Large intestine (tissue), 3 donors: Measurements from ENCODE around the gene FARP1. TPM values are rescaled to one million over a fixed set of nuclear protein-coding genes. Genes with fewer than 3 reads are reported as not detected.

Experiments
- DNase-seq, 2 donors: peaks; one replicate each; pipeline versions ENCODE4 v3.0.0 to v3.0.0-alpha.2; 2013
- H3K27ac ChIP-seq: one replicate; pipeline ENCODE4 v1.5.1; 2013; ENCODE audit warnings: low read length
- H3K27me3 ChIP-seq: 2 replicates; pipeline ENCODE4 v1.6.1; 2013; ENCODE audit warnings: low read length; ENCODE audit not compliant: control insufficient read depth, insufficient read depth
- H3K36me3 ChIP-seq: 2 replicates; pipeline ENCODE4 v1.6.1; 2013; ENCODE audit warnings: low read length; ENCODE audit not compliant: control insufficient read depth, insufficient read depth
- H3K4me1 ChIP-seq: one replicate; pipeline ENCODE4 v1.6.1; 2013; ENCODE audit warnings: low read length; ENCODE audit not compliant: control insufficient read depth, insufficient read depth
- H3K4me3 ChIP-seq: one replicate; pipeline ENCODE4 v1.5.1; 2013; ENCODE audit warnings: low read length
- H3K9me3 ChIP-seq: one replicate; pipeline ENCODE4 v1.6.1; 2013; ENCODE audit warnings: mild to moderate bottlenecking, low read depth, low read length, moderate library complexity; ENCODE audit not compliant: control insufficient read depth
- WGBS: methylation state at CpG from one replicate; pipeline ENCODE4 v1.1.5; 2013; ENCODE audit warnings: low lambda C conversion rate; ENCODE audit not compliant: insufficient coverage; 5-methylcytosine and 5-hydroxymethylcytosine counted together
- polyA plus RNA-seq: library from polyadenylated mRNA; unstranded; fragments of 120-200 nt; gene quantifications from one replicate; pipeline ENCODE4 v1.2.1, GENCODE V29; 2013

The FARP1 gene
- polyA plus RNA-seq, 1 donor, result 27.6 TPM

GRCh38 chr13:98478189-98479129, 335.6 kb downstream of the FARP1 start:
- Histone ChIP-seq H3K4me3 (no peak overlapping the region), H3K4me1 (peaks cover 49% of the 10 kb centered on the region), H3K36me3 (peaks cover 34% of the 10 kb centered on the region), H3K27ac (no peak overlapping the region), H3K27me3 (no peaks in the 10 kb centered on the region), H3K9me3 (no peaks in the 10 kb centered on the region)
- 100% methylated on average over 1 of the region's 16 CpGs for WGBS
- DNase-seq, result no peak

GRCh38 chr13:98479496-98480003, 336.7 kb downstream of the FARP1 start:
- Histone ChIP-seq H3K27ac (no peak overlapping the region), H3K27me3 (no peaks in the 10 kb centered on the region), H3K9me3 (no peaks in the 10 kb centered on the region), H3K36me3 (peaks cover 28% of the 10 kb centered on the region), H3K4me1 (peaks cover 49% of the 10 kb centered on the region), H3K4me3 (no peak overlapping the region)
- no peak for DNase-seq
- no CpG with 5 or more reads among the region's 8 CpGs for WGBS

- peak overlapping the region; percentile 29 for H3K27ac ChIP-seq
- peak in 1 of 2 donors; percentile 41 for DNase-seq
- peaks cover 22% of the 10 kb centered on the region for H3K36me3 ChIP-seq
- no peaks in the 10 kb centered on the region for H3K27me3 ChIP-seq
- WGBS, result no CpG with 5 or more reads among the region's 15 CpGs
- no peak overlapping the region for H3K4me3 ChIP-seq
- H3K4me1 ChIP-seq, result peaks cover 53% of the 10 kb centered on the region
- H3K9me3 ChIP-seq, result no peaks in the 10 kb centered on the region
Observed at GRCh38 chr13:98480915-98481877, 338.3 kb downstream of the FARP1 start.

GRCh38 chr13:98482476-98483444, 339.9 kb downstream of the FARP1 start:
- H3K27ac ChIP-seq, result peak overlapping the region; percentile 98
- no peaks in the 10 kb centered on the region for H3K9me3 ChIP-seq
- H3K36me3 ChIP-seq, result peaks cover 22% of the 10 kb centered on the region
- H3K4me3 ChIP-seq, result no peak overlapping the region
- H3K27me3 ChIP-seq, result no peaks in the 10 kb centered on the region
- DNase-seq, result no peak
- H3K4me1 ChIP-seq, result peaks cover 51% of the 10 kb centered on the region
- WGBS, result 100% methylated on average over 1 of the region's 28 CpGs

- peaks cover 48% of the 10 kb centered on the region for H3K4me1 ChIP-seq
- 33% methylated on average over 1 of the region's 14 CpGs for WGBS
- DNase-seq, result peak in 1 of 2 donors; percentile 50
- no peak overlapping the region for H3K4me3 ChIP-seq
- H3K27me3 ChIP-seq, result no peaks in the 10 kb centered on the region
- peak overlapping the region; percentile 98 for H3K27ac ChIP-seq
- no peaks in the 10 kb centered on the region for H3K9me3 ChIP-seq
- peaks cover 21% of the 10 kb centered on the region for H3K36me3 ChIP-seq
Observed at GRCh38 chr13:98483601-98484288, 340.9 kb downstream of the FARP1 start.

- peak overlapping the region; percentile 98 for H3K27ac ChIP-seq
- H3K27me3 ChIP-seq, result no peaks in the 10 kb centered on the region
- peaks cover 53% of the 10 kb centered on the region for H3K4me1 ChIP-seq
- peak; percentile 90 to 95 for DNase-seq
- H3K9me3 ChIP-seq, result no peaks in the 10 kb centered on the region
- no peak overlapping the region for H3K4me3 ChIP-seq
- no CpG with 5 or more reads among the region's 21 CpGs for WGBS
- peaks cover 24% of the 10 kb centered on the region for H3K36me3 ChIP-seq
Observed at GRCh38 chr13:98484289-98485219, 341.7 kb downstream of the FARP1 start.

- peaks cover 62% of the 10 kb centered on the region for H3K4me1 ChIP-seq
- WGBS, result no CpG with 5 or more reads among the region's 11 CpGs
- DNase-seq, result no peak
Observed at GRCh38 chr13:98485561-98485960, 342.7 kb downstream of the FARP1 start.

GRCh38 chr13:98486412-98486811, 343.5 kb downstream of the FARP1 start:
- H3K9me3 ChIP-seq, result no peaks in the 10 kb centered on the region
- H3K27me3 ChIP-seq, result no peaks in the 10 kb centered on the region
- no peak overlapping the region for H3K4me3 ChIP-seq
- H3K4me1 ChIP-seq, result peaks cover 64% of the 10 kb centered on the region
- DNase-seq, result no peak
- WGBS, result no CpG with 5 or more reads among the region's 8 CpGs
- peaks cover 13% of the 10 kb centered on the region for H3K36me3 ChIP-seq
- H3K27ac ChIP-seq, result no peak overlapping the region

More at GRCh38 chr13:98485561-98485960, 342.7 kb downstream of the FARP1 start:
- Histone ChIP-seq H3K36me3 (peaks cover 21% of the 10 kb centered on the region), H3K4me3 (no peak overlapping the region), H3K9me3 (no peaks in the 10 kb centered on the region), H3K27me3 (no peaks in the 10 kb centered on the region), H3K27ac (peak overlapping the region; percentile 98)
